ENCODE data around the gene PIK3C2G.

DNA sequence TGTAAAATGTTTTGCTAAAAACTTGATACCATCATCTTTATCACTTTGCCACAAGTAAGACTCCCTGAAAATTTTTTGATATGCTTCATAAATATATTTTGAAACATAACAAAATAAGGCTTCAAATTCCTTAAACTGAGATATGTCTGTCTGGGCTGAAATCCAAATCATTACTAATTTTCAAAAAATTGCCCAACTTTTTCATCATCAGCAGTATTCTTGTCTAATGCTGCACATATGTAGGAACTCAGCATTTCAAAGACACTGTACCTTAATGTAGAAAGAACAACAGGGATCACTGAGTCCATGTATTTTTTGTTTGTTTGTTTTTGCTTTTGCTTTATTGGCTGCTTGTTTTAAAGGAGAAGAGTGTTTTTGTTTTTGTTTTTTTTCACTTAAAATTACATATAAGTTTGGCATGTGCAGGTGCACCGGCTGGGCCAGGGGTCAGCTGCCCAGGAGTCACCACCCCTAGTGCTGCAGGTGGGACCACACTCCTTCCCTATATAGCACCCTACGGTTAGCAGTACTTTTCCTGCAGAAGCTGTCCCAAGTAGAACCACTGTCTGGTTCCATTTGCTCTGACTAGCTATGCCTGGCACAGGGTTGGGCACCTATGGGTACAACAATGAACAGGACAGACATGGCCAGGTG lies 231.2 kb downstream of the PIK3C2G start:
- no peak for TF ChIP-seq CTCF (IDR thresholded peaks at IDR 0.05)
- TF ChIP-seq POLR2AphosphoS5 (IDR thresholded peaks at IDR 0.05), result no peak
- TF ChIP-seq POLR2A (IDR thresholded peaks at IDR 0.05), result no peak
- no peak for TF ChIP-seq EP300 (IDR thresholded peaks at IDR 0.05)
